Measurements from ENCODE around the gene DSEL.

Gene DSEL

DNA sequence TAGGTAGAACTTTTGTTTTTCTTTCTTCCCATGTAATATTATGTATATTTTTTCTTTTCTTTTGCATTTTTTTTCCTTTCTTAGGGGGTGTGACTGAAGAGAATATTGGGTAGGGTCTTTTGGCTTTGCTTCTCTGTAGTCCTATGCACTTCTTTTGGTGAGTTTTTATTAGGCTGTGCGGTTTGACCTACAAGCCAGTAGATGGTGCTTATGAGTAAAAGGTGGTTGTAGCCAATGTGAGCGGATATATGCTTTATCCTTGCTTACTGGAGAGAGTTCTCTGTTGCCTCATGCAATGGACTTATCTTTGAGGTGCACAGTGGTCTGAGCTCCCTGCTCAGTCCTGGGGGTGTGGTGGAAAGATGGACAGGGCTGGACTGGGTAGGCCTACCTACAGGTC is 52.7 kb downstream of the DSEL start:
- TF ChIP-seq, protein P1, sequence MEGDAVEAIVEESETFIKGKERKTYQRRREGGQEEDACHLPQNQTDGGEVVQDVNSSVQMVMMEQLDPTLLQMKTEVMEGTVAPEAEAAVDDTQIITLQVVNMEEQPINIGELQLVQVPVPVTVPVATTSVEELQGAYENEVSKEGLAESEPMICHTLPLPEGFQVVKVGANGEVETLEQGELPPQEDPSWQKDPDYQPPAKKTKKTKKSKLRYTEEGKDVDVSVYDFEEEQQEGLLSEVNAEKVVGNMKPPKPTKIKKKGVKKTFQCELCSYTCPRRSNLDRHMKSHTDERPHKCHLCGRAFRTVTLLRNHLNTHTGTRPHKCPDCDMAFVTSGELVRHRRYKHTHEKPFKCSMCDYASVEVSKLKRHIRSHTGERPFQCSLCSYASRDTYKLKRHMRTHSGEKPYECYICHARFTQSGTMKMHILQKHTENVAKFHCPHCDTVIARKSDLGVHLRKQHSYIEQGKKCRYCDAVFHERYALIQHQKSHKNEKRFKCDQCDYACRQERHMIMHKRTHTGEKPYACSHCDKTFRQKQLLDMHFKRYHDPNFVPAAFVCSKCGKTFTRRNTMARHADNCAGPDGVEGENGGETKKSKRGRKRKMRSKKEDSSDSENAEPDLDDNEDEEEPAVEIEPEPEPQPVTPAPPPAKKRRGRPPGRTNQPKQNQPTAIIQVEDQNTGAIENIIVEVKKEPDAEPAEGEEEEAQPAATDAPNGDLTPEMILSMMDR (IDR thresholded peaks at IDR 0.05; ENCODE audit: low read depth, low read length) = no peak

DNA sequence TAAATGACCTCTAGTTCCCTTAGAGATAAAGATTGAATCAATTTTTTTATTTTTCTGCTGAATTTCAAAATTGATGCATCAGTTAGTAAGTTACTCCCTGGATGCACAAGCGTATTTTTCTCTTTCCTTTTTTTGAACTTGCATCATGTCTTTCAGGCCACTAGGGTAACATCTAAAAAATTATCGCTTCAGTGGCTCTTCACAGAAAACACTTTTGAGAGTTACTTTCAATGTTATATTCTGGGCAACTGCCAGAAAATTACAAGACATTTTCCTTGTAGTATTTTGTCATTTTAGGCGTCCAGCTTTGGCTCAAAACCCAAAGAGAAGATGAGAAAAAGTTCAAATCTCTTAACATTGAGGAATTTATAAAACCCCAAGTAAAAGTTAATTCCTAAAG is 59.8 kb downstream of the DSEL start:
- no peak for DNase-seq (ENCODE audit: extremely low read depth, low read depth)
- TF ChIP-seq, protein P1 (IDR thresholded peaks at IDR 0.05; ENCODE audit: low read depth, low read length) = no peak

More for the DNA sequence above, 52.7 kb downstream of the DSEL start:
- no peak for DNase-seq (ENCODE audit: extremely low read depth, low read depth)
